Activated CD8-positive, alpha-beta memory T cell treated with anti-CD3 and anti-CD28 coated beads for 24 hours (primary cell): ENCODE results near the gene PDIK1L.
"Not testable (repeated sequence)": the region's sequence is repeated elsewhere in the genome, so short reads cannot be mapped to it uniquely, and the experiment has no call there.

Experiments used
- DNase-seq: peaks from one replicate; pipeline ENCODE4 v3.0.0-alpha.2; 2020

The PDIK1L gene

DNA sequence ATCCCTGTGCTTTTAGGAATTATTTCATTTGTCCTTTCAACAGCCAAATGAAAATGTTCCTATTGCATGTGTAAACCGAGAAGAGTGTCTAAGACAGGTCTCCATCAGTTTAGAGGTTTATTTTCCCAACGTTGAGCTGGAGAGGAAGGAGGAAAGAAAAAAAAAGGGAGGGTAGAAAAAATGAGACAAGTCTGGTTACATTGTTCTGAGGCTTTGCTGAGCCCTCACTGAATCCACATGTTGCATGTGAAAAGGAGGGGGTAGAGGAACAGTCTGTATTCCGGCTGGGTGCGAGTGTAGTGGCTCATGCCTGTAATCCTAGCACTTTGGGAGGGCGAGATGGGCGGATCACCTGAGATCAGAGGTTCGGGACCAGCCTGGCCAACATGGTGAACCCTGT is 19.2 kb upstream of the PDIK1L start:
- no peak for DNase-seq

DNA sequence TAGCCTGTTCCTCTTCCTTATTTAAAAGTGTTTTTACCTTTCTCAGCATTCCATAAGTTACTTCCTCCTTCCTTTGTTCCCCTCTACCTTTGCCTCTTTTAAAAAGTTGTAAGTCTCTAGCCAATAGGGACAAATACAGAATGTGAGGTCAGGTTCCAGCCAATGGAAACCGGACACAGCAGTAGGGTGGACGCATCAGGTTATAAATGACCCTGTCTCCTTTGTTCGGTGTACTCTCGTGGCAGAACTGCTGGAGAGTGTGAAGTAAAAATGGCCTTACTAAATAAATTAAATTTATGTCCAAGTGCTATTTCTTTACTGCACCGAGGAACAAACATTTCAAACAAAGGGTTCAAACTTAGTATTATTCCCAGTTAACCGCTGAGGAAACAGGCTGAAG is 18.1 kb upstream of the PDIK1L start:
- DNase-seq, result not testable (repeated sequence)

DNA sequence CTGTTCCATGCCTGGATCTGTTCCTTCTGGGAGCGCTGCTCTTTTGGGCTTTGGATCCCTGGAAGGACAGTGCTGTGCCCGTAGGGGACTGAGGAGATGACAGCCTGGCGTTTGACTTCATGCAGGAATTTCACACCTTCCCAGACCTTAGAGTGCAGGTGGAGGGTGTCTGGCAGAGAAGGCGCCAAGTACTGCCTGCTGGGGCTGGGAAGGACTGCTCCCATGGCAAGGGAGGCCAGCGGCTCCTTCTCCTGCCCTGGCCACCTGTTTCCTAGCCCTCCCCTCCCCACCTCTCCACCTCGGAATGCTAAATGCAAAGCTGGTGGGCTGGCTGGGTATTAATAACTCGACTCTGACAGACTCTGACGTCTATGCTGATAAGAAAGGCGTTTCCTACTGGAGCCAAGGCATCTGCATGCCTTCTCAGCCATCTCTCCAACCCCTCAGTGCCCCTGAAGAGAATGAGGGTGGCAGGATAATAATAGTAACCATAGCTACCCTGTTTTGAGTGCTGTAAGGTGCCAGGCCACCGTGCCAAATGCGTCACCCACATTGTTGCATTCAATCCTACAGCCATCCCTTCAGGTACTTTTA is 17.5 kb upstream of the PDIK1L start:
- DNase-seq, result no peak

DNA sequence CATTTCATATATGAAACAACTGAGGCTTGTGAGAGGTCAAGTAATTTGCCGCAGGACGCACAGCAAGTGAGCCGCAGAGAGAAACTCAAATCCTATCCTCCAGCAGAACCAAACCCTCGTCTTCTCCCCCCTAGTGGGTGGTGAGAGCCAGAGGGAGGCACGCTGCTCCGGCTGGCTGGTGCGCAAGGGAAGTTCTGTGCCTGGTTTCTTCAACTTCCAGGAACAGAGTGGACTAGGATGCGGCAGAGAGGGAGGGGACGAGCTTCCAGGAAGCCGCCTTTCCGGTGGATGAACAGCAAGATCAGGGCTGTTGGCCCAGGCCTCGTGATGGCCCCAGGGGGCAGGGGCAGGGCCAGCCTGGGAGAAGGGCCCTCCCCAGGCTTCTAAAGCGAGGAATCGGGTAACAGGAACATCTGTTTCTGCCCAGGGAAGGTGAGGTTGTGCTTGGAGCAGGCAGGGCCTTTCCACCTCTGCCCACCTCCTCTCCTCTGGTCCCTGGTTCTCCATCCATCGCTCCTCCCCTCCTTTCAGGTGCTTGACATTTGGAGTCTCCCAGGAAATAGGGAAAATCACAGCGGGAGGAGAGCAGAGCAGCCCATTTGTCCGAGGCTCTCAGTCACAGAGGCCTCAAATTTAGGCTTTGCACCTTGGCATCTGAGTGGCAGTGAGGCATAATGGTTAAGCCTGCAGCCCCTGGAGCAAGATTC is 16.8 kb upstream of the PDIK1L start:
- DNase-seq, result no peak

DNA sequence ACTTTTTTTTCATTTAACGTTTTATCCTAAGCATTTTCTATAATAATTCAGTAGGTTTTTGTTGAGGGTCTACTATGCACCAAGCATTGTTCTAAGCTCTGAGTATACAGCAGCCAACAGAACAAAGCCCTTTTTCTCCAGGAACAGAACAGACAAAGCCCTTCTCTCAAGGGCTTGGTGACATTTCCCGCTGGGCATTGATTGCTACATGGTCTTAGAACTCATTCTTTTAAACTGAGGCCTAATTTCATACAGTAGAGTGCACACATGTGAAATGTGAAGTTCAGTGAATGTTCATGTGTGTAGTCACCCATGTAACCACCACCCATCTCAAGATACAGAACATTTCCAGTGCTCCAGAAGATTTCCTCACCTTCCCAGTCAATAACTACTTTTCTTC is 15.2 kb upstream of the PDIK1L start:
- DNase-seq, result no peak

DNA sequence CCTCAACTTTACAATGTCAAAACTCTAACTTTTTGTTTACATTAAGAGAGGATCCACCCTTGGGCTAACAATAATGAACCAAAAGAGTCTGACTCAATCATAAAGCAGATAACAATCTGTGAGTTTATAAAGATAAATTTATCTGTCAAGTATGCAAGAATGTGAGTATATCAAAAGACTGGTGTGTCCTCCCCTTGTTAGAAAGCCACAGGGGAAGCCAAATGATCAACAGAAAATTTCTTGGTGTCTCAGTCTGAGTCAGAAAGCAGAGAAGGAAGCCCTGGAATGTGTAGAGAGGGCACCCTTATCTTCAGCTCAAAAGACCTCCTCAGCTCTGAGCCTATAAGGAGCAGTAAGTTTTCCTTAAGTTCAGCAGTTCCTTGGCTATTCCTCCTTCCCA is 13.9 kb upstream of the PDIK1L start:
- no peak for DNase-seq

DNA sequence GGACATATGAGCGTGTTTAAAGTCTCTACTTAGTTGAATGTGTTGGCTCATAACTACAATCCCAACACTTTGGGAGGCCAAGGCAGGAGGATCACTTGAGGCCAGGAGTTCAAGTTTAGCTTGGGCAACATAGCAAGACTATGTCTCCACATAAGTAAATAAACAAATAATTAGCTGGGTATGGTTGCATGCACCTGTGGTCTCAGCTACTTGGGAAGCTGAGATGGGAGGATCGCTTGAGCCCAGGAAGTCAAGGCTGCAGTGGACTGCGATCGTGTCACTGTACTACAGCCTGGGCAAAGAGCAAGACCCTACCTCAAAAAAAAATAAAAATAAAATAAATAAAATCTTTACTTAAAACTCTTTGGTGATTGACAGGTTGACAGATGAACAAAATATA is 13.0 kb upstream of the PDIK1L start:
- DNase-seq, result no peak

DNA sequence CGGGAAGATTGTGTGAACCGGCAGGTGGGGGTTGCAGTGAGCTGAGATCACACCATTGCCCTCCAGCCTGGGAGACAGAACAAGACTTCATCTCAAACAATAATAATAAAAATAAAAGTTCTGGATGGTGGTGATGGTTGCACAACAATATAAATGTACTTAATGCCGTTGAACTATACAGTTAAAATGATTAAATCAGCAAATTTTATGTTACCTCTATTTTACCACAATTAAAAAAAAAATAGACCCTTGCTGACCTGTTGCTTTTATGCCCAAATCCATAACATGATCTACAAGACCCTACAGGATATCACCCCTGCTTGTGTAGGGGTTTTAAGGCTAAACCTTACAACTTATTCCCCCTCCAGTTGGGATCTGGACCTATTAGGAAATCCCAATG is 11.8 kb upstream of the PDIK1L start:
- DNase-seq, result no peak

DNA sequence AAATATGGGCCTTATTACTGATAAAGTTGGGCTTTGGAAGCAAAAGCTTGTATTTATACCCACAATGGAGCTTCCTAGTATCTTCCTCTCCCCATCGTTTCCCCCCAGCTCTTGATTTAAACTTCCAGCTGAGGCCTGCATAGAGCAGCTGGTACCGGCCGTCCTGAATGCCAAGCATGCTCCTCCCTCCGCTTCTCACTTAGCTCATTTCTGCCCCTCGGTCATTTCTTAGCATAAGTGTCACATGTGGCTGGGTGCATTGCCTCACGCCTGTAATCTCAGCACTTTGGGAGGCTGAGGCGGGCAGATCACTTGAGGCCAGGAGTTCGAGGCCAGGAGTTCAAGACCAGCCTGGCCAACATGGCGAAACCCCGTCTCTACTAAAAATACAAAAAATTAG is 11.4 kb upstream of the PDIK1L start:
- DNase-seq, result not testable (repeated sequence)

DNA sequence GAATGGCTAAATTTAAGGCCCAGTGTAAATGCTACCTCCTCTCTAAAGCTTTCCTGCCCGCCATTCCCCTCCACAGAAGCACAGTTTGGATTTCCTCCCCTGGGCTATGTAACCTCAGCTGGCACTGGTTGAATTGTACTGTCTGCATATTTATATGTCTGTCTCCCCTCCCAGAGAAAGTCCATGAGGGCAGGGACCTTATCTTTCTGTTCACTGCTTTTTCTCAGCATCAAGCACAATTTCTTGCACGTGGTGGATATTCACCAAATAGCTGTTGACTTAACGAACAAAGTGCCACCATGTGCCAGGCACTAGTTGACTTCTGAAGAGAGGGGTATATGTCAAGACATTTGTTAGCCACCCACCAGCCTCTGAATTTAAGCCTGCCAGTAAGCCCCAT is 9.5 kb upstream of the PDIK1L start:
- no peak for DNase-seq

DNA sequence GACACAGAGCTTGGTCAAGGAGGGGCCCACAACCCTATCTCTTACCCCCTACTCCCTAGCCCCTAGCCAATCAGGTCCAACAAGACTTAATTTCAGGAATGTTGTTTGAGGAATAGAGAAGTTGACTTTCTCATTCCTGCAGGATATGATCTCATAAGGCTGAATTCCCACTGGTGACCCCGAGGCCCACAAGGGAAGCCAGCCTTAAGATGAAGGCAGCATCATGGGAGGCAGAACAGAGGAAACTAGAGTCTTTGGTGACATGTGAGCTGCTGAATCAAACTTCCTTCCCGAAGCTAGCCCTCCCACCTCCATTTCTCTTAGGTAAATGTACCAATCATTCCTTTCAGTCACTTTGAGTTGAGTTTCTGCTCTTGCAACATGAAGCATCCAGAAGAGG is 9.1 kb upstream of the PDIK1L start:
- DNase-seq, result no peak

DNA sequence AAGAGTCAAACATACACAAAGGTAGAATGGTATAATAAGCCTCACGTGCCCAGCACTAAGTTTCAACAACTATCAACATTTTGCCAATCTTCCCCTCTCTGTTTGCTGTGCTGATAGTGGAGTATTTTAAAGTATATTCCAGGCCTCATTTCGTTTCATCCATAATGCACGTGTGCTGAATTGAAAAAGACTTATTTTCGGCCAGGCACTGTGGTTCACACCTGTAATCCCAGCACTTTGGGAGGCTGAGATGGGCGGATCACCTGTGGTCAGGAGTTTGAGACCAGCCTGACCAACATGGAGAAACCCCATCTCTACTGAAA is 6.4 kb upstream of the PDIK1L start:
- DNase-seq, result not testable (repeated sequence)

DNA sequence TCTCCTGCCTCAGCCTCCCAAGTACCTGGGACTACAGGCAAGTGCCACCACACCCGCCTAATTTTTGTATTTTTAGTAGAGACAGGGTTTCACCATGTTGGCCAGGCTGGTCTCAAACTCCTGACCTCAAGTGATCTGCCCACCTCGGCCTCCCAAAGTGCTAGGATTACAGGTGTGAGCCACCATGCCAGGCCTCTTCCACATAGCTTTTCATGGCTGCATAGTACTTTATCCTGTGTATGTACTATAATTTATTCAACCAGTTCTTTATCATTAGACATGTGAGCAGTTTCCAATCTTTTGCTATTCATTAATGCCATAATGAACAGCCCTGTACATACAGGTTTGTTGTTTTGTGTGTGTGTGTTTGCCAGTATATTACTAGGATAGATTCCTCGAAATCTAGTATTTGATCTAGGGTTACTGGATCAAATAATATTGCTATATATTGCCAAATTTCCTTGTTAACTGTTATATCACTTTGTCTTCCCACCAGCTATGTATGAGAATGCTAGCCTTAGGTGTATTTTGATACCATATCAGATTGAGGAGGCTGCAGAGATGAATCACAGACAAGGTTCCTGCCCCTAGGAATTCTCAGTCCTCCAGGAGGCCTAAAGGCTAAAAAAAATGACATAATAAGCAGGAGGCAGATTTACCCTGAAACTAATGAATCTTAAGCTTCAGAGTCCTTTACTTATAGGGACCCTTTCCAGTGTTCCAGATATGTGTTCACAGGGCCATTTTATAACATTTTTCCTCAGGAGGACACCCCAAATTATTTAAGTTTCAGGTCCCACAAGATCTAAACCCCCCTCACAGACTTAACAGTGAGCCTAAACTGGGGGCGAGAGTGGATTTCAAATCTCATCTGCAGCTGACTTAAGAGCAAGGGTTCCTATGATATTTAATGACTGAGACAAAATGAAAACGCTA is 2.1 kb upstream of the PDIK1L start:
- no peak for DNase-seq

DNA sequence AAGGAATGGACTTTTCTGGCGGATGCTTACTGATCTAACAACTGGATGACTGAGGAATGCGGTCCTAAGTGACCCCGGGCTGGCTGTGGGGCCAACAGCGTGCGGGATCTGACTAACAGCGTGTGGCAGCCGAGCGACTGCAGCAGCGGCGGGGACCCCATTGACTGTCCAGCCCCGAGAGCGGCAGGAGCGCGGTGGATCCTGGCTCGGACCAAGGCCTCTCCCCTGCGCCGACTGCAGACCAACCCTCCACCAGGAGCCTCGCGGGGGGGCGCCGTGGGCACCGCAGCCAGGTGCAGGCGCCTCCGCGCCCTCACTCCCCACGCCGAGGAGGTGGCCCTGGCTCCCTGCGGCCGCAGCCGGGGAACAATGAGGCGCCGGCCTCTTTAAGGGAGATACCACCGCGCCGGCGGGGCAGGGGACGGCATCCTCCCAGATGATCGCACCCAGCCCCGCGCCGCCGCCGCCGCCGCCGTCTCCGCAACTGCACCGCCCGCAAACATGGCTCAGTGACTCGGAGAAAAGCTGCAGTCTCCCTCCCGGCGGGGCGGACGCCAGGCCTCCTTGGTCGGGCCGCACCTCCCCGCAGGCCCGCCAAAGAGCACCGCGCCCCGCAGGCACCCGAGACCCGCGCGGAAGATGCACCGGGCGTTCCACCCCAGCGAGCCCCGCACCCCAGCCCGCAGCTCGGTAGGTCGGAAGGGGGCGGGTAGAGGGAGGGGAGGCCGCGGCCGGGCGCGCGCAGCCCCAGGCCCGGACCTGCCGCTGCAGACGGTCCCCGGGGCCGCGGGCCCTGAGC is 694 bp upstream of the PDIK1L start:
- DNase-seq, result peak; percentile 87

DNA sequence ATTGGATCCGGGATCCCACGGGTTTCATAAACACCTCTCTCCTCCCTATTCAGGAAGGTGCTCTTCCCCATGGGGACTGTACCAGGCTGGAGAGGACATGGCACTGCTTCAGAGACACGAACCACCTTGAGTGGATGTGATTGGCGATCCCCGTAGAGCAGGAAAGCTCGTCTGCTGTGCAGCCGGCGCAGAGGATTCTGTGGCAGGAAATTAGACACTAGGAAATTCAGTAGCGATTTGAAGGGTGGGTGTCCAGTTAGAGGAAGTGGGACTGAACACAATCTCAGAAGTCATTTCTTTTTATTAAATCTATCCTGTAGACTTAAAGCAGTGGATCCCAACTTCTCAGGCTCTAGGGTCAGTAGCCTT is 767 bp downstream of the PDIK1L start:
- DNase-seq, result no peak

DNA sequence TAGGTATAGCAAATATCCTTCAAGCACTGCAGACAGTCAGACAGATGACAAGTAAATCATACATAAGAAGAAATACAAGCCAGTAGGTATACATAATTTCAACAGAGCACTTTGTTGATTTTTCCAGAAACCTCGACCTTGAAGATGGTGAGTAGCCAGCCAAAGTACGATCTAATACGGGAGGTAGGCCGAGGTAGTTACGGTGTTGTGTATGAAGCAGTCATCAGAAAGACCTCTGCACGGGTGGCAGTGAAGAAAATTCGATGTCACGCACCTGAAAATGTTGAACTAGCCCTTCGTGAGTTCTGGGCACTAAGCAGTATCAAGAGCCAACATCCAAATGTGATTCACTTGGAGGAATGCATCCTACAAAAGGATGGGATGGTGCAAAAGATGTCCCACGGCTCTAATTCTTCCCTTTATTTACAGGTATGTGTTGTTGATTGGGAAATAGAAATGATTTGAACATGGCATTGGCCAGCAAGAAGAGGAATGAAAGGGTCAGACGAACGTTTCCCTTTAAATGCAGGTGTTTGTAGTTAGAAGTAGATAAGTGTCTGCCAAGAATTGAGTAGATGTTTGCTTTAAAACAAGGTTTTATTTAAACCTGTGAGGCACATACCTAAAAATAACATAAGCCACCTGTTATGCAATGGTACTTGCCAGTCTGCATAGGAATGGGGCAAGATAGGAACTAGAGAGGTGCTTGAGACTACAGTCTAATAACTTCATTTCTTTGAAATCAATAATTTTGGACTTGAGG is 2.7 kb downstream of the PDIK1L start:
- no peak for DNase-seq

DNA sequence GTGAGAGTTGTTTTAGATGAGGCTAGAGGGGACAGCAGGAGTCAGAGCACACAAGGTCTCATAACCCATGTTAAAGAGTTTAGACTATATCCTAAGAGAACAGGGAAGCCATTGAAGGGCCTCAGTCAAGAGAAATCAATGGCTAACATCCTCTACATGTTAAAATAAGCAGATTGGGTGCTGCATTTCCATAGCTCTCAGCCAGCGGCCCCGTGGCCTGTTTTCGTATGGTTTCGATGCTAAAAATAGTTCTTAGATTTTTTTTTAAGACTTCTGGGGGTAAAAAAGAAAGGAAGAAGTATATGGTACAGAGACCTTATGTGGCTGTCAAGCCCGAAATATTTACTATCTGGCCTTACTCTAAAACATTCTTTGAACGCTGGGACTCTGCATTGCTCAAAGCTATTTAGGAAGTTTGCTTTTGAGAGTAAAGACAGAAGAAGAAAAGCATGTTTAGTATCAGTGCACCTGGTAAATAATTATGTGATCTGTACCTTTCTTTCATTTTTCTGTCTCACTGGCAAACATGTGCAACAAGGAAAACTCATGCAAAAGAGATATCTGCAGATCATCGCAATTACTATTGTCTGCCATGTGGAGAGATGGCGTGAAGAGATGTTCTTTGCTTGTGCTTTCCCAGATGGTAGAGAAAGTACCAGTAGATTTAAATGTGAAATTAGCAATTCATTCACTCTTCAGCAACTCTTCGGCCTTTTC is 8.4 kb downstream of the PDIK1L start:
- DNase-seq, result no peak

DNA sequence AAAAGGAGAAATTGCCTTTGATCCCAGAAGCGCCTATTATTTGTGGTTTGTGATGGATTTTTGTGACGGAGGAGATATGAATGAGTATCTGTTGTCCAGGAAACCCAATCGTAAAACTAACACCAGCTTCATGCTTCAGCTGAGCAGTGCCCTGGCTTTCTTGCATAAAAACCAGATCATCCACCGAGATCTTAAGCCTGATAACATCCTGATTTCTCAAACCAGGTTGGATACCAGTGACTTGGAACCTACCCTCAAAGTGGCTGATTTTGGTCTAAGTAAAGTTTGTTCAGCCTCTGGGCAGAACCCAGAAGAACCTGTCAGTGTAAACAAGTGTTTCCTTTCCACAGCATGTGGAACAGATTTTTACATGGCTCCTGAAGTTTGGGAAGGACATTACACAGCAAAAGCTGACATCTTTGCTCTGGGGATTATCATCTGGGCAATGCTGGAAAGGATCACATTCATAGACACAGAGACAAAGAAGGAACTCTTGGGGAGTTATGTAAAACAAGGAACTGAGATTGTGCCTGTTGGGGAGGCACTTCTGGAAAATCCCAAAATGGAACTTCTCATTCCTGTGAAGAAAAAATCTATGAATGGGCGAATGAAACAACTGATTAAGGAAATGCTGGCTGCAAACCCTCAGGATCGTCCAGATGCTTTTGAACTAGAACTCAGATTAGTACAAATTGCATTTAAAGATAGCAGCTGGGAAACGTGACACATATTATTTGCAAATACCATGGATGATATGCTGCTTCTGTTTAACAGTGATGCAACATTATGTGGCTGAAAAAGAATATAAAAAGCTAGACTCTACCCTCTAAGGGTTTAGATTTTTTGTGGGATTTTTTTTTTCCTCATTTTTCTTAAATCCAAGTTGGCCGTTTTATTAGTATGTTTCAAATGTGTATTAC is 10.5 kb downstream of the PDIK1L start:
- DNase-seq, result no peak

DNA sequence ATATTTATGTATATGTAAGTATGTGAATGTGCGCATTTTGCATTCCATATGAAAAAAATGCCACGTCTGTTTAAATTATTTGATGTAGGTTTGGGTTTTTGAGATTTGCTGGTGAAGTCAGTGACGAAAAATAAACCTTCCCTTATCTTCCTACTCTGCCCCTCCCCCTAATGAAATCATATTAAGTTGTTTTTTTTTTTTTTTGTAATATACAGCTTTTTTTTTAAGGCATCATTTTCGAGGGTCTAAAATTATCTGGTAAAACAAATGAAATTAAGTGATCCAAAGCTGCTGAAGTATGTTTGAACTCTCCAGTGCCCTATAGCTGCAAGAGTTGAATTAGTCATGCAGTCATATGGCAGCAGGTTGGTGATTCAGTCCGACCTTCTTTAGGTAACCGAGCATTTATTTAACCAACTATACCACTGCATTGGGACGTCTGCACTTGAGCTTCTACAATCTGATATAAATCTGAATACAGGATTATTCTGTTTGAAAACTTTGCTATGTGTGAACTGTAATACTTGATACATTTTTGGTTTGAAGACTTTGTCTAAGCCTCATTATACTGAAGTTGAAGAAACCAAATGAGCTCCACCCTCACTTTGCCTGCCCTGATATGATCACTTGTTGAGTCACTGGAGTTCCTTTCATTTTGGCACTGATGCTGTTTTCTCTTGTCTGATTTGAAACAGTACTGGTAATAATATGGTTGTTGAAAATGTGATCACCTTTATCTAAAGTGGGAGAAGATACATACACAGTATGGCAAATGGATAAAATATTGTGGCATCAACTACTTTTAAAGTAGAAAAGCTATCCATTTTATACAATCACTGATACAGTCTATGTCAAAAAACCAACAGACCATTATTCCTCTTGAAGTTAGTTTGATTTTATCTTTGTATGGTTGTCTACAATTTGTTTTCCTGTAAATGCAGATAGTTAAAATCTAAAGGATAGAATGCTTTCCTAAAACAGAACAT is 11.7 kb downstream of the PDIK1L start:
- DNase-seq, result no peak
